ENCODE measurements around the gene ENDOV. TPM values are rescaled to one million over a fixed set of nuclear protein-coding genes. Genes with fewer than 3 reads are reported as not detected.
"Not testable (repeated sequence)": the region's sequence is repeated elsewhere in the genome, so short reads cannot be mapped to it uniquely, and the experiment has no call there.

Gene ENDOV
- total RNA-seq, 2 donors from 2014 or later = 3.8 to 4.9 TPM

DNA sequence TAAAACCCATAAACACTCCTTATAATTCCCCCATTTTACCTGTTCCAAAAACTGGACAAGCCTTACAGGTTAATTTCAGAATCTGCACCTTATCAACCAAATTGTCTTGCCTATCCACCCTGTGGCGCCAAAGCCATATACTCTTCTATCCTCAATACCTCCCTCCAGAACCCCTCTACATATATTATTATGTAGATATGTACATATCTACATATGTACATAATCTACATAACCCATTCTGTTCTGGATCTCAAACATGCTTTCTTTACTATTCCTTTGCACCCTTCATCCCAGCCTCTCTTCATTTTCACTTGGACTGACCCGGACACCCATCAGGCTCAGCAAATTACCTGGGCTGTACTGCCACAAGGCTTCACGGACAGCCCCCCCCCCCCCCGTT lies 12.0 kb upstream of the ENDOV start:
- DNase-seq (ENCODE audit: low spot score) = no peak
- no peak overlapping the region for H3K27ac ChIP-seq
- H3K27me3 ChIP-seq = no peaks in the 10 kb centered on the region
- H3K4me3 ChIP-seq = no peak overlapping the region
- no peaks in the 10 kb centered on the region for H3K9me3 ChIP-seq
- TF ChIP-seq, protein P1, sequence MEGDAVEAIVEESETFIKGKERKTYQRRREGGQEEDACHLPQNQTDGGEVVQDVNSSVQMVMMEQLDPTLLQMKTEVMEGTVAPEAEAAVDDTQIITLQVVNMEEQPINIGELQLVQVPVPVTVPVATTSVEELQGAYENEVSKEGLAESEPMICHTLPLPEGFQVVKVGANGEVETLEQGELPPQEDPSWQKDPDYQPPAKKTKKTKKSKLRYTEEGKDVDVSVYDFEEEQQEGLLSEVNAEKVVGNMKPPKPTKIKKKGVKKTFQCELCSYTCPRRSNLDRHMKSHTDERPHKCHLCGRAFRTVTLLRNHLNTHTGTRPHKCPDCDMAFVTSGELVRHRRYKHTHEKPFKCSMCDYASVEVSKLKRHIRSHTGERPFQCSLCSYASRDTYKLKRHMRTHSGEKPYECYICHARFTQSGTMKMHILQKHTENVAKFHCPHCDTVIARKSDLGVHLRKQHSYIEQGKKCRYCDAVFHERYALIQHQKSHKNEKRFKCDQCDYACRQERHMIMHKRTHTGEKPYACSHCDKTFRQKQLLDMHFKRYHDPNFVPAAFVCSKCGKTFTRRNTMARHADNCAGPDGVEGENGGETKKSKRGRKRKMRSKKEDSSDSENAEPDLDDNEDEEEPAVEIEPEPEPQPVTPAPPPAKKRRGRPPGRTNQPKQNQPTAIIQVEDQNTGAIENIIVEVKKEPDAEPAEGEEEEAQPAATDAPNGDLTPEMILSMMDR (IDR thresholded peaks at IDR 0.05) = no peak
- no peaks in the 10 kb centered on the region for H3K36me3 ChIP-seq
- no peaks in the 10 kb centered on the region for H3K4me1 ChIP-seq

DNA sequence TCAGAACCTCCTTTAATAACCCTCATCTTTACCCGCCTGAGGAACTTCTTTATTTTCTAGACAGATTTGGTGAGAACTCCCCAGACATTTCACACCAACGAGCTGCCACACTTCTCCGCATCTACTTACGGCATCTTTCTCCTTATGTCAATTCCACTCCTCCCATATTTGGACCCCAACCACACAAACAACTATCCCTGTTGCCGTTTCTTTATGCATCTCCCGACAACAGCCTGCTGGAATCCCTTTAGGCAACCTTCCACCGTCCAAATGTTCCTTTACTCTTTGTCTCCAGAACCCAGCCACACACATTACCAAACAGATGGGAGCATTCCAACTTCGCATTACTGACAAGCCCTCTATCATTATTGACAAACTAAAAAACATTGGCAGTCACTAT lies 8.8 kb upstream of the ENDOV start:
- Histone ChIP-seq H3K27ac (no peak overlapping the region), H3K4me3 (no peak overlapping the region)
- TF ChIP-seq, protein P1 (IDR thresholded peaks at IDR 0.05) = no peak

DNA sequence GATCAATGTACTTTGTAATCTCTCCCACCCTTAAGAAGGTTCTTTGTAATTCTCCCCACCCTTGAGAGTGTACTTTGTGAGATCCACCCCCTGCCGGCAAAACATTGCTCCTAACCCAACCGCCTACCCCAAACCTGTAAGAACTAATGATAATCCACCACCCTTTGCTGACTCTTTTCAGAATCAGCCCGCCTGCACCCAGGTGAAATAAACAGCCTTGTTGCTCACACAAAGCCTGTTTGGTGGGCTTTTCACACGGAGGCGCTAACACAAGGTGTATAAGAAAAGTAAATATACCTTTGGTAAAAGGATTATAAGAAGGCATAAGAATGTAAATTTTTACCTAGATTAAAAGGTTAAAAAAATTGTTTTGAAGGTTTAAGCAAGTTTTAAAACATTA lies 7.0 kb upstream of the ENDOV start:
- not testable (repeated sequence) for H3K9me3 ChIP-seq; DNase-seq (ENCODE audit: low spot score); H3K36me3 ChIP-seq; H3K27me3 ChIP-seq; H3K4me1 ChIP-seq; H3K27ac ChIP-seq; H3K4me3 ChIP-seq

More for the DNA sequence above, 8.8 kb upstream of the ENDOV start:
- no peaks in the 10 kb centered on the region for H3K36me3 ChIP-seq
- no peaks in the 10 kb centered on the region for H3K9me3 ChIP-seq
- H3K4me1 ChIP-seq = no peaks in the 10 kb centered on the region
- H3K27me3 ChIP-seq = no peaks in the 10 kb centered on the region
- no peak for DNase-seq (ENCODE audit: low spot score)

DNA sequence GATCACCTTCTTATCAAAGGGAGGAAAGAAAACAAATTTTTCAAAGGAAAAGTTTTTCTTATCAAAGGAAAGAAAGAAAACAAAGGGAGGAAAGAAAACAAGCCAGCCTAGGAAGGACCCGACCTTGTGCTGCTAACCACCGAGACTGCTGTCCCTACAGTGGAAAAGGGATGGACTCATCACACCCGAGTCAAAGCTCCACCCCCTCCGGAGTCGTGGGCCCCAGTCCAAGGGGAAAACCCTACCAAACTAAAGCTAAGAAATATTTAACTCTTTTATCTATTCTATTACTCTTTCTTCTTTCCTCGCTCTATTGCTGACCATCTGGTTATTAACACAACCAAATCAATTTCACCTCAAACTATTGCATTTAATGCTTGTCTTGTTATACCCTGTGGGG lies 6.1 kb upstream of the ENDOV start:
- TF ChIP-seq, protein P1 (IDR thresholded peaks at IDR 0.05) = no peak
- no peaks in the 10 kb centered on the region for H3K27me3 ChIP-seq
- H3K4me3 ChIP-seq = no peak overlapping the region
- H3K4me1 ChIP-seq = peaks cover 0 to 3% of the 10 kb centered on the region in 2 donors
- no peaks in the 10 kb centered on the region for H3K9me3 ChIP-seq
- no peak overlapping the region for H3K27ac ChIP-seq
- no peaks in the 10 kb centered on the region for H3K36me3 ChIP-seq
- DNase-seq (ENCODE audit: low spot score) = no peak

DNA sequence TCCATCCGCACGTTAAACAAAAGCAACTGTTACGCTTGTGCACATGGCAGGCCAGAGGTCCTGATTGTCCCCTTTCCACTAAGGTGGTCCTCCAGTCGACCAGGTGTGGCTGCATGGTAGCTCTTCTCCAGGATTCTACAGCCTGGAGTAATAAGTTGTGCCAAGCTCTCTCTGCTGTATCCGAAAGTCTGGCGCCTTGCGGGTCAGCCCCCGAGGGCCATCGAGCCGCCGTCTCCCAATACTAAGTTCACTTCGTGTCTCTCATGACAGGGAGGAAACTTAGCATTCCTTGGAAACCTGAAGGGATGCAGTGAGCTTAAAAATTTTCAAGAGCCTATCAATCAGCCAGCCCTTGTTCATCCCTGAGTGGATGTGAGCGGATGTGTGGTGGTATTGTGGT lies 5.3 kb upstream of the ENDOV start:
- Histone ChIP-seq H3K9me3 (no peaks in the 10 kb centered on the region), H3K36me3 (no peaks in the 10 kb centered on the region), H3K4me3 (no peak overlapping the region), H3K4me1 (peaks cover 0 to 10% of the 10 kb centered on the region in 2 donors), H3K27me3 (no peaks in the 10 kb centered on the region), H3K27ac (no peak overlapping the region)
- TF ChIP-seq, protein P1 (IDR thresholded peaks at IDR 0.05) = no peak
- DNase-seq (ENCODE audit: low spot score) = no peak

DNA sequence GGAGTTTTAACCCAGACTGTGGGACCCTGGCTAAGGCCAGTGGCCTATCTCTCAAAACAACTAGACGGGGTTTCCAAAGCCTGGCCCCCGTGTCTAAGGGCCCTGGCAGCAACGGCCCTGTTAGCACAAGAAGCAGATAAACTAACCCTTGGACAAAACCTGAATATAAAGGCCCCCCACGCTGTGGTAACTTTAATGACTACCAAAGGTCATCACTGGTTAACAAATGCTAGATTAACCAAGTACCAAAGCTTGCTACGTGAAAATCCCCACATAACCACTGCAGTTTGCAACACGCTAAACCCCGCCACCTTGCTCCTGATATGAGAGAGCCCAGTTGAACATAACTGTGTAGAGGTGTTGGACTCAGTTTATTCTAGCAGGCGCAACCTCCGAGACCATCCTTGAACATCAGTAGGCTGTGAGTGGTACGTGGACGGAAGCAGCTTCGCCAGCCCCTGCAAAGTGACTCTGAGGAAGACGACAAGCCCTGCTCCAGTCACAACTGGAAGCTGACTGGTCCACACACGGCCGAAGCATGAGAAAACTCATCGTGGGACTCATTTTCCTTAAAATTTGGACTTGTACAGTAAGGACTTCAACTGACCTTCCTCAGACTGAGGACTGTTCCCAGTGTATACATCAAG lies 4.4 kb upstream of the ENDOV start:
- not testable (repeated sequence) for H3K4me3 ChIP-seq; H3K27me3 ChIP-seq; DNase-seq (ENCODE audit: low spot score); H3K9me3 ChIP-seq; H3K36me3 ChIP-seq; H3K27ac ChIP-seq
- peaks cover 0 to 12% of the 10 kb centered on the region in 2 donors for H3K4me1 ChIP-seq

All from right atrium auricular region (tissue), 2 donors.